Ishikawa (cell line): ENCODE measurements around the gene B4GALT5.

Experiments
- CEBPB ChIP-seq: IDR thresholded peaks from 2 replicates; pipeline ENCODE4 v1.6.1; 2012
- CREB1 ChIP-seq: IDR thresholded peaks from 2 replicates; pipeline ENCODE4 v1.6.1; 2012; ENCODE audit warnings: low read depth
- EGR1 ChIP-seq: IDR thresholded peaks from 2 replicates; pipeline ENCODE4 v1.6.1; 2012
- EP300 ChIP-seq: IDR thresholded peaks from 2 replicates; pipeline ENCODE4 v1.6.1; 2012; ENCODE audit warnings: borderline replicate concordance
- FOXM1 ChIP-seq: IDR thresholded peaks from 2 replicates; pipeline ENCODE4 v1.6.1; 2012; ENCODE audit warnings: low read depth, borderline replicate concordance
- NFIC ChIP-seq: IDR thresholded peaks from 2 replicates; pipeline ENCODE4 v1.6.1; 2012
- RAD21 ChIP-seq: IDR thresholded peaks from 2 replicates; pipeline ENCODE4 v1.6.1; 2012; ENCODE audit warnings: low read depth
- TAF1 ChIP-seq: IDR thresholded peaks from 2 replicates; pipeline ENCODE4 v1.6.1; 2012; ENCODE audit warnings: low read depth, mild to moderate bottlenecking
- TEAD4 ChIP-seq: IDR thresholded peaks from 2 replicates; pipeline ENCODE4 v1.6.1; 2012
- TF ChIP-seq, protein P1 (sequence below): IDR thresholded peaks from 2 replicates; pipeline ENCODE4 v1.6.1; 2012
- TF ChIP-seq, protein P2 (sequence below): IDR thresholded peaks from 2 replicates; pipeline ENCODE4 v1.6.1; 2012; ENCODE audit warnings: low read depth, mild to moderate bottlenecking

- TF ChIP-seq CEBPB (no peak), EGR1 (no peak), FOXM1 (no peak), EP300 (no peak), TEAD4 (no peak), NFIC (no peak), TAF1 (no peak), RAD21 (no peak), CREB1 (no peak)
- TF ChIP-seq, protein P1, sequence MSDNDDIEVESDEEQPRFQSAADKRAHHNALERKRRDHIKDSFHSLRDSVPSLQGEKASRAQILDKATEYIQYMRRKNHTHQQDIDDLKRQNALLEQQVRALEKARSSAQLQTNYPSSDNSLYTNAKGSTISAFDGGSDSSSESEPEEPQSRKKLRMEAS: no peak
- TF ChIP-seq, protein P2, sequence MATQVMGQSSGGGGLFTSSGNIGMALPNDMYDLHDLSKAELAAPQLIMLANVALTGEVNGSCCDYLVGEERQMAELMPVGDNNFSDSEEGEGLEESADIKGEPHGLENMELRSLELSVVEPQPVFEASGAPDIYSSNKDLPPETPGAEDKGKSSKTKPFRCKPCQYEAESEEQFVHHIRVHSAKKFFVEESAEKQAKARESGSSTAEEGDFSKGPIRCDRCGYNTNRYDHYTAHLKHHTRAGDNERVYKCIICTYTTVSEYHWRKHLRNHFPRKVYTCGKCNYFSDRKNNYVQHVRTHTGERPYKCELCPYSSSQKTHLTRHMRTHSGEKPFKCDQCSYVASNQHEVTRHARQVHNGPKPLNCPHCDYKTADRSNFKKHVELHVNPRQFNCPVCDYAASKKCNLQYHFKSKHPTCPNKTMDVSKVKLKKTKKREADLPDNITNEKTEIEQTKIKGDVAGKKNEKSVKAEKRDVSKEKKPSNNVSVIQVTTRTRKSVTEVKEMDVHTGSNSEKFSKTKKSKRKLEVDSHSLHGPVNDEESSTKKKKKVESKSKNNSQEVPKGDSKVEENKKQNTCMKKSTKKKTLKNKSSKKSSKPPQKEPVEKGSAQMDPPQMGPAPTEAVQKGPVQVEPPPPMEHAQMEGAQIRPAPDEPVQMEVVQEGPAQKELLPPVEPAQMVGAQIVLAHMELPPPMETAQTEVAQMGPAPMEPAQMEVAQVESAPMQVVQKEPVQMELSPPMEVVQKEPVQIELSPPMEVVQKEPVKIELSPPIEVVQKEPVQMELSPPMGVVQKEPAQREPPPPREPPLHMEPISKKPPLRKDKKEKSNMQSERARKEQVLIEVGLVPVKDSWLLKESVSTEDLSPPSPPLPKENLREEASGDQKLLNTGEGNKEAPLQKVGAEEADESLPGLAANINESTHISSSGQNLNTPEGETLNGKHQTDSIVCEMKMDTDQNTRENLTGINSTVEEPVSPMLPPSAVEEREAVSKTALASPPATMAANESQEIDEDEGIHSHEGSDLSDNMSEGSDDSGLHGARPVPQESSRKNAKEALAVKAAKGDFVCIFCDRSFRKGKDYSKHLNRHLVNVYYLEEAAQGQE: no peak
These were observed 66.1 kb downstream of the B4GALT5 start for GRCh38 chr20:49647550-49647949.
